B cell (primary cell): Measurements from ENCODE around the gene RGS19. TPM values are rescaled to one million over a fixed set of nuclear protein-coding genes. Genes with fewer than 3 reads are reported as not detected.
"Not testable (repeated sequence)": the region's sequence is repeated elsewhere in the genome, so short reads cannot be mapped to it uniquely, and the experiment has no call there.

Source experiments
- ATAC-seq: fragments of 200-7000 bp; cut with Tn5 transposase; one replicate; pipeline ENCODE4 v1.10.0; 2021; ENCODE audit warnings: low read depth, mild to moderate bottlenecking, moderate number of reproducible peaks, moderate library complexity
- CTCF ChIA-PET: fragments of 350-600 bp; sonication (Branson Sonifier 250); formaldehyde crosslinking; loops from one replicate; lab custom pipeline; 2021; ENCODE audit warnings: antibody characterized with exemption, inconsistent platforms; lab: Charles Lee
- POLR2A ChIA-PET: fragments of 350-600 bp; sonication (Branson Sonifier 250); formaldehyde crosslinking; loops from one replicate; lab custom pipeline; 2021; ENCODE audit warnings: antibody characterized with exemption; lab: Charles Lee
- DNase-seq: peaks from one replicate; pipeline ENCODE4 v3.0.0; 2013
- H2AFZ ChIP-seq: 2 replicates; pipeline ENCODE4 v1.6.1; 2012; ENCODE audit warnings: mild to moderate bottlenecking, low read depth, low read length; ENCODE audit not compliant: insufficient read depth, poor library complexity, severe bottlenecking
- H3K27ac ChIP-seq, 2 donors: 1 replicate in 1 of 2; 2 replicates in 1 of 2; pipeline ENCODE4 v1.5.1; 2012 to 2013; ENCODE audit warnings: low read length in 2 of 2, mild to moderate bottlenecking in 2 of 2, moderate library complexity in 1 of 2
- H3K27me3 ChIP-seq, 4 experiments: fragments of 200-600 bp in 1 of 4; sonication (generic) in 1 of 4; replicated peaks in 1 of 4; 1 replicate in 2 of 4; 2 replicates in 2 of 4; pipeline versions ENCODE4 v1.6.1 to v1.7.0; 2013 to 2016; ENCODE audit warnings: low read length in 3 of 4, mild to moderate bottlenecking in 2 of 4, mixed read lengths in 1 of 4, moderate library complexity in 1 of 4; ENCODE audit not compliant: insufficient read depth in 4 of 4, control insufficient read depth in 3 of 4; ENCODE audit errors: control extremely low read depth in 1 of 4
- H3K36me3 ChIP-seq, 2 experiments: replicated peaks in 1 of 2; 1 replicate in 1 of 2; 2 replicates in 1 of 2; pipeline versions ENCODE4 v1.6.1 to v1.7.1; 2013; ENCODE audit warnings: low read length in 1 of 2; ENCODE audit not compliant: insufficient read depth in 2 of 2, control insufficient read depth in 1 of 2; ENCODE audit errors: control extremely low read depth in 1 of 2, extremely low read depth in 1 of 2
- H3K4me1 ChIP-seq, 2 donors: fragments of 200-600 bp in 1 of 2; sonication (generic) in 1 of 2; 1 replicate in 1 of 2; 2 replicates in 1 of 2; pipeline versions ENCODE4 v1.5.1 to v1.6.1; 2013 to 2017; ENCODE audit warnings: low read length in 2 of 2; ENCODE audit not compliant: control insufficient read depth in 2 of 2, insufficient read depth in 2 of 2
- H3K4me2 ChIP-seq: replicated peaks from 2 replicates; pipeline ENCODE3; 2012; ENCODE audit warnings: mild to moderate bottlenecking, low read depth, low read length; ENCODE audit not compliant: poor library complexity, severe bottlenecking
- H3K4me3 ChIP-seq, 5 experiments: fragments of 200-600 bp in 1 of 5; sonication (generic) in 1 of 5; 1 replicate in 3 of 5; 2 replicates in 2 of 5; pipeline versions ENCODE4 v1.5.1 to v1.7.0; 2011 to 2016; ENCODE audit warnings: low read length in 4 of 5, mild to moderate bottlenecking in 4 of 5, low read depth in 2 of 5, control low read depth in 1 of 5, moderate library complexity in 1 of 5; ENCODE audit not compliant: insufficient read depth in 1 of 5; ENCODE audit errors: control extremely low read depth in 1 of 5, extremely low read depth in 1 of 5
- H3K79me2 ChIP-seq: fragments of 200-600 bp; sonication (generic); one replicate; pipeline ENCODE4 v1.6.0; 2016; ENCODE audit warnings: low read length; ENCODE audit not compliant: control insufficient read depth, insufficient read depth
- H3K9ac ChIP-seq: fragments of 200-600 bp; sonication (generic); 2 replicates; pipeline ENCODE4 v1.6.1; 2017; ENCODE audit warnings: mild to moderate bottlenecking, low read length, moderate library complexity
- H3K9me3 ChIP-seq, 3 donors: one replicate each; pipeline versions ENCODE4 v1.6.1 to v1.7.1; 2013; ENCODE audit warnings: low read length in 2 of 3; ENCODE audit not compliant: control insufficient read depth in 2 of 3, insufficient read depth in 1 of 3; ENCODE audit errors: control extremely low read depth in 1 of 3
- H4K20me1 ChIP-seq: 2 replicates; pipeline ENCODE4 v1.6.0; 2012; ENCODE audit warnings: mild to moderate bottlenecking, low read length; ENCODE audit not compliant: insufficient read depth, control insufficient read depth, poor library complexity, severe bottlenecking
- H3K27ac Mint-ChIP-seq: one replicate; pipeline ENCODE4 v1.8.0; 2021; ENCODE audit warnings: mixed read lengths
- H3K27me3 Mint-ChIP-seq: one replicate; pipeline ENCODE4 v1.8.0; 2021; ENCODE audit warnings: mixed read lengths
- H3K4me1 Mint-ChIP-seq: one replicate; pipeline ENCODE4 v1.8.0; 2021; ENCODE audit warnings: mixed read lengths
- H3K4me3 Mint-ChIP-seq: one replicate; pipeline ENCODE4 v1.8.0; 2021; ENCODE audit warnings: mixed read lengths
- H3K9me3 Mint-ChIP-seq: one replicate; pipeline ENCODE4 v1.8.0; 2022; ENCODE audit warnings: mixed read lengths; ENCODE audit not compliant: insufficient read depth
- EZH2 ChIP-seq: IDR thresholded peaks from 2 replicates; pipeline ENCODE4 v1.6.1; 2012; ENCODE audit warnings: borderline replicate concordance, low read depth, mild to moderate bottlenecking, moderate library complexity, low read length; ENCODE audit not compliant: insufficient read depth, poor library complexity, severe bottlenecking
- WGBS: methylation state at CpG from one replicate; pipeline ENCODE4 v1.1.5; 2013; ENCODE audit warnings: missing lambda C conversion rate; ENCODE audit not compliant: insufficient coverage; 5-methylcytosine and 5-hydroxymethylcytosine counted together
- intact Hi-C: fragments of 100-400 bp; cut with micrococcal nuclease; formaldehyde crosslinking; loops from one replicate; pipeline ENCODE4 v1.10.0; 2022
- polyA plus RNA-seq: library from polyadenylated mRNA; depleted of rRNA; stranded (reverse); fragments of >200 nt; gene quantifications from 2 replicates; pipeline ENCODE4 v1.2.3, GENCODE V29; 2012
- total RNA-seq, 2 donors: library from RNA; stranded (reverse); fragments of 120-200 nt in 1 of 2; gene quantifications; 1 replicate in 1 of 2; 2 replicates in 1 of 2; pipeline versions ENCODE4 v1.2.3 to v1.2.4, GENCODE V29; 2013 to 2022
- TF ChIP-seq, protein P1 (sequence below): fragments of 200-600 bp; IDR thresholded peaks from one replicate; pipeline ENCODE4 v1.8.0; 2022; ENCODE audit warnings: antibody characterized with exemption, mild to moderate bottlenecking

RGS19 gene
- total and polyA plus RNA-seq, 2 donors (not counting 1 experiment from before 2014, with no cell fraction given), result 69.4 to 203 TPM

DNA sequence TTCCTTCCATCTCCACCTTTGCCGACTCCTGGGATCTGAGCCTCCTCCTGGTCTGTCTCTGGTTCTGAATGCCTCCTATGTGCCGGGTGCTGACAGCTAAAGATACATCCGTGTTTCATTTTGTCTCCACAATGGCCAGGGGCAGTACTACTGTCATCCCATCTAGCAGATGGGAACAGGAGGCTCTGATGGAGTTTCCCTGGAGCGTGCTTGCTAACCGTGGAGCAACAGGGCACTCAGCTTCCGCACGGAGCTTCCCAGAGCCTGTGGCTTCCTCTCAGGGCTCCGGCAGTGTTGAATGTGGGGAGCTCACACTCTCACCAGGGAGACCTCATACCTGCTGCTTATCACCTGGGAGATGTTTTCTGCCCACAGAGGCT lies 40.0 kb upstream of the RGS19 start:
- Mint-ChIP-seq H3K4me3 (no peak overlapping the region), H3K4me1 (peaks cover 8% of the 10 kb centered on the region), H3K27me3 (peaks cover 3% of the 10 kb centered on the region), H3K27ac (no peak overlapping the region), H3K9me3 (no peaks in the 10 kb centered on the region)
- no peak for ATAC-seq
- ChIA-PET POLR2A (interaction anchor here (0.6 to 2.0 kb wide), 3 partner anchors 35 to 825 kb away, joined by 4 to 12 read pairs (median 6); partner anchors contain the start of gene LKAAEAR1), CTCF (interaction anchor here (1.7 to 9.2 kb wide), 4 partner anchors 18 to 80 kb away, joined by 10 to 220 read pairs (median 79); partner anchors contain the start of genes LKAAEAR1, OPRL1 and RGS19)
- Histone ChIP-seq H3K36me3 (no peaks in the 10 kb centered on the region), H2AFZ (no peak overlapping the region), H3K27ac (no peak overlapping the region), H3K9ac (no peak overlapping the region), H4K20me1 (no peaks in the 10 kb centered on the region), H3K4me2 (no peak overlapping the region), H3K79me2 (no peaks in the 10 kb centered on the region), H3K4me3 (no peak overlapping the region), H3K4me1 (peaks cover 4 to 11% of the 10 kb centered on the region in 2 donors), H3K27me3 (peaks cover 0 to 9% (median 0%) of the 10 kb centered on the region in 4 experiments), H3K9me3 (no peaks in the 10 kb centered on the region)
- WGBS, result 97% methylated on average over 8 of the region's 8 CpGs
- no peak for DNase-seq
- TF ChIP-seq EZH2, result no peak
- TF ChIP-seq, protein P1, sequence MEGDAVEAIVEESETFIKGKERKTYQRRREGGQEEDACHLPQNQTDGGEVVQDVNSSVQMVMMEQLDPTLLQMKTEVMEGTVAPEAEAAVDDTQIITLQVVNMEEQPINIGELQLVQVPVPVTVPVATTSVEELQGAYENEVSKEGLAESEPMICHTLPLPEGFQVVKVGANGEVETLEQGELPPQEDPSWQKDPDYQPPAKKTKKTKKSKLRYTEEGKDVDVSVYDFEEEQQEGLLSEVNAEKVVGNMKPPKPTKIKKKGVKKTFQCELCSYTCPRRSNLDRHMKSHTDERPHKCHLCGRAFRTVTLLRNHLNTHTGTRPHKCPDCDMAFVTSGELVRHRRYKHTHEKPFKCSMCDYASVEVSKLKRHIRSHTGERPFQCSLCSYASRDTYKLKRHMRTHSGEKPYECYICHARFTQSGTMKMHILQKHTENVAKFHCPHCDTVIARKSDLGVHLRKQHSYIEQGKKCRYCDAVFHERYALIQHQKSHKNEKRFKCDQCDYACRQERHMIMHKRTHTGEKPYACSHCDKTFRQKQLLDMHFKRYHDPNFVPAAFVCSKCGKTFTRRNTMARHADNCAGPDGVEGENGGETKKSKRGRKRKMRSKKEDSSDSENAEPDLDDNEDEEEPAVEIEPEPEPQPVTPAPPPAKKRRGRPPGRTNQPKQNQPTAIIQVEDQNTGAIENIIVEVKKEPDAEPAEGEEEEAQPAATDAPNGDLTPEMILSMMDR, result no peak
- intact Hi-C loops, result no loop called here

DNA sequence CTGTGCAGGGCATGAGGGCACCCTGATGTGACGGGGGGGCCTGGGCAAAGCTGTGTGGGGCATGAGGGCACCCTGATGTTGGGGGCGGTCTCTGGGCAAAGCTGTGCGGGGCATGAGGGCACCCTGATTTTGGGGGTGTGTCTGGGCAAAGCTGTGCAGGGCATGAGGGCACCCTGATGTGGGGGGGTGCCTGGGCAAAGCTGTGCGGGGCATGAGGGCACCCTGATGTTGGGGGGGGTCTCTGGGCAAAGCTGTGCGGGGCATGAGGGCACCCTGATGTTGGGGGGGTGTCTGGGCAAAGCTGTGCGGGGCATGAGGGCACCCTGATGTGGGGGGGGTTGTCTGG lies 38.1 kb upstream of the RGS19 start:
- peaks cover 4 to 14% of the 10 kb centered on the region in 2 donors for H3K4me1 ChIP-seq
- H3K4me3 ChIP-seq, H3K9ac ChIP-seq, H3K9me3 ChIP-seq, DNase-seq, H3K4me3 Mint-ChIP-seq, H3K27ac ChIP-seq, ATAC-seq, H3K9me3 Mint-ChIP-seq, H3K4me2 ChIP-seq, H3K36me3 ChIP-seq, H3K27ac Mint-ChIP-seq, H3K27me3 ChIP-seq, H3K79me2 ChIP-seq, H3K27me3 Mint-ChIP-seq, H4K20me1 ChIP-seq, intact Hi-C loops, H2AFZ ChIP-seq: not testable (repeated sequence)
- CTCF ChIA-PET, result interaction anchor here (0.9 to 9.2 kb wide), 3 partner anchors 10 to 36 kb away, joined by 3 to 220 read pairs (median 3); partner anchors contain the start of genes LKAAEAR1, NPBWR2, OPRL1 and RGS19
- POLR2A ChIA-PET, result interaction anchor here (0.9 kb wide), 1 partner anchor 34 kb away, joined by 6 read pairs; no protein-coding TSS in a partner anchor
- 71% methylated on average over 2 of the region's 6 CpGs for WGBS
- peaks cover 13% of the 10 kb centered on the region for H3K4me1 Mint-ChIP-seq
